ENCODE data around the gene PALM.
"Not testable (repeated sequence)": the region's sequence is repeated elsewhere in the genome, so short reads cannot be mapped to it uniquely, and the experiment has no call there.

The PALM gene

DNA sequence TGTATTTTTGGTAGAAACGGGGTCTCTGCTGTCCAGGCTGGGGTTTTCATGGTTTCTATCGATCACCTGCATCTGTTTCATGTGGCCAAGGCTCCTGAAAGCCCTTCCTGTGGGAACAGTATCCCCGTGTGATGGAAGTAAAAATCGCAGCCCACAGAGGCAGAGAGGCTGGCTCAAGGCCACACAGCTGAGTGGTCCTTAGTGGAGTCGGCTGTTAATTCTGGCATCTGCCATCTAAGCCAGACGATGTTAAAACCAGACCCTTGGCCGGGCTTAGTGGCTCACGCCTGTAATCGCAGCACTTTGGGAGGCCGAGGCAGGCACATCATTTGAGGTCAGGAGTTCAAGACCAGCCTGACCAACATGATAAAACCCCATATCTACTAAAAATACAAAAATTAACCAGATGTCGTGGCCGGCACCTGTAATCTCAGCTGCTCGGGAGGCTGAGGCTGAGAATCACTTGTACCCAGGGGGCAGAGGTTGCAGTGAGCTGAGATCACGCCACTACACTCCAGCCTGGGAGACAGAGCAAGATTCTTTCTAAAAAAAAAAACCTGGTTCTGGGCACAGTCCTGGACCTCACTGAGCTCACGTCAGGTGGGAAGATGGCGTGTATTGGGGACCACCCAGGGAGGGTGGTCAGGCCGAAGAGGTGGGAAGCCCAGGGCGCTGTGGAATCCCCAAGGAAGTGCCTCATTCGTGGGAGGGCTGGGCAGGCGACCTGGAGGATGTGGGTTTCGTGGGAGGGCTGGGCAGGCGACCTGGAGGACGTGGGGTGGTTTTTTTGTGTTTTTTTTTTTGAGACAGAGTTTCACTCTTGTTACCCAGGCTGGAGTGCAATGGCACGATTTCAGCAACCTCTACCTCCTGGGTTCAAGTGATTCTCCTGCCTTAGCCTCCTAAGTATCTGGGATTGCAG lies 23.7 kb downstream of the PALM start:
- DNase-seq, result no peak

DNA sequence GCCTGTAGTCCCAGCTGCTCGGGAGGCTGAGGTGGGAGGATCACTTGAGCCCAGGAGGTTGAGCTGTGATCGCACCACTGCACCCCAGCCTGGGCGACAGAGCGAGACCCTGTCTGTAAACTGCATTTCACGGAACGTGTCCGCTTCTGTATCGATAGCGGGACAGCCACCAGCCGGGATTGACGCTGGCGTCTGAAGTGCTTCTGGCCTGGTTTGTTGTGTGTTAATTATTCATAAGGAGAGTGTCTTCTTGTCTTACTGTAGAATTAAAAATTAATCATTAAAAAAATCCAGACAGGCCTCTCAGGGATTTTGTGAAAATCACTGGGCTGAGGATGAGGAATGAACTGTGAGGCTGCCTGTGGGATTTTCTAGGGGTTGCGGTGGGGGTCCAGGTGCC lies 26.0 kb downstream of the PALM start:
- DNase-seq, result no peak

DNA sequence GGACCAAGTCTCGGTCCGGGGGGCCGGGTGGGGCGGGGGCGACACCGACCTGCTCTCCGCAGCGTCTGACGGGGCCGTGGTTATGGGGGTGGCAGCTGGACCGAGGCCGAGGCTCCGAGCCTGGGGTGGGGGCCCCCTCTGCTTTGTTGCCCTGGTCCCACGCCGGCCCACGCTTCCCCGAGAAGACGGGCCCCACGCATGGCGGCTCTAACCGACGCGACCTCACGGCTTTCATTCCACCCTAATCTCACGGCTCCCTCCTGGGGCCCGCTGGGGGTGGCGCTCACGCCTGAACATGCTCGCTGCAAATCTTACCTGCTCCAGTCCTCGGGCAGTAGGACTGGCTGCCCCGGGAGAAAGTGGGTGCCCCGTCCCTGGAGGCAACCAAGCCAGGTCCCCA lies 27.4 kb downstream of the PALM start:
- no peak for DNase-seq

DNA sequence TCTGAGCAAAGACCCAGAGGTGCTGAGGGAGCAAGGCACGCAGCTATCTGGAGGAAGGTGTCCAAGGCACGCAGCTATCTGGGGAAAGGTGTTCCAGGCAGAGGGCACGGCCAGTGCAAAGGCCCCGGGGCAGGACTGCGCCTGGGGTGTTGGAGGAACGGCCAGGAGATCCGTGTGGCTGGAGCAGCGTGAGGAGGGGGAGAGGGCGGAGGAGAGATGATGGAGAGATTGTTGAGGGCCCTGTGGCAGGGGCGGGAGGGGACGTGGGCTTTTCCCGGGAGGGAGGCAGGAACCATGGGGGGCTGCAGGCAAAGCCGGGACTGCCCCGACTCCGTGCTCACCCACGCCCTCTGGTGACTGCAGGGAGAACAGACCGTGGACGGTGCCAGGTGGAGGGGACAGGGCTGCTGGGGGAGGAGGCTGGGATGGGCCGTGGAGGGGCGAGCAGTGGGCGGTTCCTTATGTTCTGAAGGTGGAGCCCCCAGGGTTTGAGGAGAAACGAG lies 28.9 kb downstream of the PALM start:
- DNase-seq, result peak; percentile 72

DNA sequence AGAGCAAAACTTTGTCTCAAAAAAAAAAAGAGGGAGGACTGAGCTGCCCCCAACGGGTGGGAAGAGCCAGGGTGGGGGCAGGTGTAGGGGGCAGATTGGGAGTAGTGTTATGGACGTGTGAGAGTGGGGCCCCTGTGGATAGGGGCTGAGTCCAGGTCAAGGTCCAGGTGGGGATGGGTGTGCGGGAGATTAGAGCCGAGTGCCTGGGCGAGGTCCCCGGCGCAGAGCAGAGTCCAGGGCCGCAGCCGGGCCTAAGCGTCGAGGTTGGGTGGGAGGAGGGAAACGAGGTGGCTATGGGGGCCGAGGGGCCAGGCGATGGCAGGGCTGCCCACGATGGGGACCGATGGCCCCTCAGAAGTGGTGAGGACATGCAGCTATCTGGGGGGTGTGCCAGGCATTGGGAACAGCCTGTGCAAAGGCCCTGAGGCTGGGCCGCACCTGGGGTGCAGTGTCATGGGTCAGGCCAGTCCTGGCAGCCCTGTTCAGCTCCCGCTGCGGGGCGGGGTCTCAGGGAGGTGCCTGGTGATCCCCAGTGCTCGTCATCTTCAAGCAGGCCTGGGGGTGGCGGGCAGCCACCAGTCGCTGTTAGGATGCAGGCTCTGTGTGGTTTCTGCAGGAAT lies 29.9 kb downstream of the PALM start:
- no peak for DNase-seq

DNA sequence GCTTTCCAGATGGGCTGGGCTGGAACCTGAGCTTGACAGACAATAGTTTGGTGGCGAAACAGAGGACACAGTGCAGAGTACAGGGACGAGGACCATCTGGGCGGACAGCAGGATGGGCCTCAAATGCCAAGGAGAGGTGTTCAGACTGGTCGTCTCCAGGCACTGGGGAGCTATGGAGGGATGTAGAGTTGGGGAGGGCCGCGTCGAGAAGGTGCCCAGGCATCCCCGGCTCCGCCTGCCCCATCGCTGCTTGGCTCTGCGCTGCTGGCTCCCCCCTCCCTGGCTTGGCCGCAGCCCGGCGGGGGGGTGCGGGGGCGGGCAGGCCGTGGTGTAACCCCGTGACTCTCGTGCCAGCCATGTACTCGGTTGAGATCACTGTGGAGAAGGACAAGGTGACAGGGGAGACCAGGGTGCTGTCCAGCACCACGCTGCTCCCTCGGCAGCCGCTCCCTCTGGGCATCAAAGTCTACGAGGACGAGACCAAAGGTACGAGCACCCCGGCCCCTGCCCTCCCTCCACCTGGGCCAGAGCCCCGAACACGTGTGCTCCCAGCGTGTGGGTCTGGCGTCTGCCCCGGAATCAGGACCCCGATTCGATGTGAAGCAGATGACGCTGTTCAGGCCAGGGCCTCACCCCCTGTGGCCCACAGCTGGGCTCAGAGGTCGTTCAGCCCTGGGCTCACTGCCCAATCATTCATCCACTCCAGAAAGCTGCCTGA lies 31.4 kb downstream of the PALM start:
- no peak for DNase-seq

DNA sequence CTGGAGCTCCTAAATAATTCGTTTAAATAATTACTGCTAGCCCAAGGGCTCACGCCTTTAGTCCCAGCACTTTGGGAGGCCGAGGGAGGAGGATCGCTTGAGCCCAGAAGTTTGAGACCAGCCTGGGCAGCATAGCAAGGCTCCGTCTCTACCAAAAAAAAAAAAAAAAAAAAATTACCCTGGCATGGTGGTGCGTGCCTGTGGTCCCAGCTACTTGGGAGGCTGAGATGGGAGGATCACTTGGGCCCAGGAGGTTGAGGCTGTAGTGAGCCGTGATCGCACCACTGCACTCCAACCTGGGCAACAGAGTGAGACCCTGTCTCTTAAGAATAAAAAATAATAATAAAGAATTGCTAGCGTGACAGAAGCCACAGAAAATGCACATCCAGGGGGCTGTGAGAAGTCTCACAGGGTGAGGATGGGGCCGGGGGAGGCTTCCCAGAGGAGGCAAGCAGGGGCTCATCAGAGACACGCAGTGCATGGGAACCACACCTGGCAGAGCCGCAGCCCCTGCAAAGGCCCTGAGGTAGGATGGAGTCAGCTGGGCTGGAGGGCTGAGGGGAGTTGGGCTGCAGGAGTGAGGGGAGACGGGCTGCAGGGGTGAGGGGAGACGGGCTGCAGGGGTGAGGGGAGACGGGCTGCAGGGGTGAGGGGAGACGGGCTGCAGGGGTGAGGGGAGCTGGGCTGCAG lies 32.2 kb downstream of the PALM start:
- not testable (repeated sequence) for DNase-seq

DNA sequence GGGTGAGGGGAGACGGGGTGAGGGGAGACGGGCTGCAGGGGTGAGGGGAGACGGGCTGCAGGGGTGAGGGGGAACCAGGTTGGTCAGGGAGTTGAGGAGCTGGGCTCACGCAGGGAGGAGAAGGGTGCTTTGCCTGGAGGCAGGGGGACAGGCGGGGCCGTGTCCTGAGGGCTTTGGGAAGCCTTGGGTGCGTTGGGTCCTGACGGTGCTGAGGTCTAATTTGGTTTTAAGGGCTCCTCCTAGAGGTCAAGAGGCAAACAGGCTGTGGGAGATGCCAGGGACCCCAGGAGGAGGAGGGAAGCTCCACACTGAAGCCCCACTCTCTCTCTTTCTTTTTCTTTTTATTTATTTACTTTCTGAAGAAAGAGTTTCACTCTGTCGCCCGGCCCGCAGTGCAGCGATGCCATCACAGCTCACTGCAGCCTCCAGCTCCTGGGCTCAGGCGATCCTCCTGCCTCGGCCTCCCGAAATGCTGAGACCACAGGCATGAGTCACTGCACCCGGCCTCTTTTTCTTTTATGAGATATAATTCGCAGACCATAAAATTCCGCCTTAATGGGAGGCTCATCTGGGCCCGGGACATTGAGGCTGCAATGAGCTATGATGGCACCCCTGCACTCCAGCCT lies 32.9 kb downstream of the PALM start:
- DNase-seq, result no peak

DNA sequence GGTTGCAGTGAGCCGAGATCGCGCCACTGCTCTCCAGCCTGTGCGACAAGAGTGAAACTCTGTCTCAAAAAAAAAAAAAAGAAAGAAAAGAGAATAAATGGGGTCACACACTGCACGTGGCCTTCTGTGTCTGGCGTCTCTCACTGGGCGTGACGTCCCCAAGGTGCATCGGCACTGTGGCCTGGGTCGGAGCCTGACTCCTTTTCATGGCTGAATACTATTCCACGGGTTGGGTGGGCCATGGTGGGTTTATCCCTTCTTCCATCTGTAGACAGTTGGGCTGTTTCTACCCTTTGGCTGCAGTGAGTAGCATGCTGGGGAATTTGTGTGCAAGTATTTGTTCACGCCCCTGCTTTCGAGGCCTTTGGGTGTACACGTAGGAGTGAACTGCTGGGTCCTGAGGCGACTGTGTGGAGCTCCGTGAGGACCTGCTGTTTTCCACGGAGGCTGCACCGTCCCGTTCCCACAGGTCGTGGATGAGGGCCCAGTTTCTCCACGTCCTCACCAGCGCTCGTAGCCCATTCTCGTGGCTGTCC lies 33.9 kb downstream of the PALM start:
- DNase-seq, result no peak

DNA sequence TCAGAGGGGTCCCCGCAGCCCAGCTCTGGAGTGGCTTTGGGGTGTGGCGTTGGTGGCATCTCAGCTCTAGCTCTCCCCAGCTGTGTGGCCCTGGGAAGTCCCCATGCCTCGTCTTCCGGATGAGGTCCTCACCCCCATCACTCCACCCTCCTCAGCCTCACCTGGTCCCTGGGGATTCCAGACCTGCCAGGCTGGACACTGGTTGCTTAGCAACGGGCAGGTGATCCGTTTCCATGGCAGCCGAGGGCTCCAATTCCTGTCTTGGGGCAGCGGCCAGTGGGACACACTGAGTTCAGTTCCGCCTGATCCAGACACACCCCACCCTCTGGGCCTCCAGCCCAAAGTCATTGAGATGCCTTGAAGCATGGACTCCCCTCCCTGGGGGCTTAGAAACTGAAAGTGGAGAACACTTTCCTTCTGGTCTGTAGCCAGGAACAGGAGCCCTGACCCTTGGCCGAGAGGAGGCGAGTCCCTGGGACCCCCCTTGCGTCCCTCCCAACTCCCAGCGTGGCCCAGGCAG lies 34.5 kb downstream of the PALM start:
- DNase-seq, result no peak

DNA sequence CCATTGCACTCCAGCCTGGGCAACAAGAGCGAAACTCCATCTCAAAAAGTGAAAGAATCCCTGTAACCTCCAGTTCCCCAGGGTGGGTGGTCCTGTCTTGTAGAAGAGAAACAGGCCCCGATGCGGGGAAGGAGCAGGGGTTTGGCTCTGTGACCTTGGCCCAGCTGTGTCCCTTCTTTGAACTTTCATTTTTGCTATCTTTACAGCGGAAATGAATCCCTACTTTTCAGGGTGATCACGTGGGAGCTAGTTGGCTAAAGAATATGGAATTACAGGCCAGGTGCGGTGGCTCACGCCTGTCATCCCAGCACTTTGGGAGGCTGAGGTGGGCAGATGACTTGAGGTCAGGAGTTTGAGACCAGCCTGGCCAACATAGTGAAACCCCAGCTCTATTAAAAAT lies 36.4 kb downstream of the PALM start:
- DNase-seq, result not testable (repeated sequence)

DNA sequence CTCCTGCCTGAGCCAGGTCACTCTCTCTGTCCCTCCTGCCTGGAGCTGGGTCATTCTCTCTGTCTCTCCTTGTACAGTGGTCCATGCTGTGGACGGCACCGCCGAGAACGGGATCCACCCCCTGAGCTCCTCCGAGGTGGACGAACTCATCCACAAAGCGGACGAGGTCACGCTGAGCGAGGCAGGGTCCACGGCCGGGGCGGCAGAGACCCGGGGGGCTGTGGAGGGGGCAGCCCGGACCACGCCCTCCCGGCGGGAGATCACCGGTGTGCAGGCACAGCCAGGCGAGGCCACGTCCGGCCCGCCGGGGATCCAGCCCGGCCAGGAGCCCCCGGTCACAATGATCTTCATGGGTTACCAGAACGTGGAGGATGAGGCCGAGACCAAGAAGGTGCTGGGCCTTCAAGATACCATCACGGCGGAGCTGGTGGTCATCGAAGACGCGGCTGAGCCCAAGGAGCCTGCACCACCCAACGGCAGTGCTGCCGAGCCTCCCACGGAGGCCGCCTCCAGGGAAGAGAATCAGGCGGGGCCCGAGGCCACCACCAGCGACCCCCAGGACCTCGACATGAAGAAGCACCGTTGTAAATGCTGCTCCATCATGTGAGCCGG lies 37.6 kb downstream of the PALM start:
- DNase-seq, result no peak

DNA sequence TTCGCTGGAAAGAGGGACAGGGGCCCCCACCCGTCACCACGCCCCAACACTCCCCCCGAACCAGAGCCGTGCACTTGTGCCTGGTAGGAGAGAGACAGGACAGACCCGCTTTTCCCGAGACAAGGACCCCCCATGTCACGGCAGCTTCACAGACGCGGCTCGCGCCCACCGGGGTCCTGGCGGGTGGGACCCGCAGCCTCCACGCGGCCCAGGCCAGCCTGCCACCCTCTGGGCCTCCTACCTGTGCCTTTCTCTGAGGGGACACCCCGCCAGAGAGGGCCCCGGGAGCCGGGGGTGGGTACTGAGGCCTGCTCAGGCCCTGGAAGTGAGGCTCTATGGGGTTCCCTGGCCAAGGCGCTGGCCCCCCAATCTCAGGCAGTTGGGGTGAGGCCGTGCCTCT lies 38.2 kb downstream of the PALM start:
- DNase-seq, result no peak

DNA sequence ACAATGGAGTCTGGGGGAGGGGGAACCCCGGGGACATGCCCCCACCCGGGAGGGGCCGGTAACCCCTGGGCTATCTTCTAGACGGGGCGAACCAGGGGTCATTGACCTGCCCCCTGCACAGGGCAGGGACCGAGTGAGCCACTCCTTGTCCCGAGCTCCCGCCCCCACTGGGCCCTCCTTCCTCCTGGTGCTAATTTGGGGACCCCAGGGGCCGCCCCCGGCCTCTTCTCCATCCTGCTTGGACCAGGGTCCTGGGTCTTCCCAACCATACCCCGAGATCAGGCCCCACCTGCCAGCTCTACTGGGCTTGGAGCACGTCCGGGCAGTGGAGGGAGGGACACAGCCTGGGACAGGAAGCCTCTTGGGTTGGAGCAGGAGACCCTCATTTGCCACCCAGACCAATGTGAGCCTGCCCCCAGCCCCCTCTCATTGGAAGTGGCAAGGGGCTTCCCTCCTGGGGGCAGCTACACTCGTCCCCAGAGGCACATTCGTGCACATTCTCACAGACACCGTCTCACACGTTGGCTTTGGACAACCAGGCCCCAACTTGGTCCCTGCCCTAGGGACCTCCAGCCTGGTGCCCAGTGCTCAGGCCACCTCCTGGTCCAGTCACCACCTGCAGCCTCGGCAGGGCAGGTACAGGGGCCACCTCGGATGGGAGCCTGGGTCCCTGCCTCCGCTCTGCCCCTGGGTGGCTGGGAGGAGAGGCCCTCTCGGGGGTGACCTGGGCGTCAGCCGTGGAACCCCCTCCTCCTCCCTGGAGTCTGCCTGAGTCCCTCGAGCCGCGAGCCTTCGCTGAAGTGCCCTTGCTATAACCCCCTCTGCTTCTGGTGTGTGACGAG lies 38.9 kb downstream of the PALM start:
- DNase-seq, result no peak

DNA sequence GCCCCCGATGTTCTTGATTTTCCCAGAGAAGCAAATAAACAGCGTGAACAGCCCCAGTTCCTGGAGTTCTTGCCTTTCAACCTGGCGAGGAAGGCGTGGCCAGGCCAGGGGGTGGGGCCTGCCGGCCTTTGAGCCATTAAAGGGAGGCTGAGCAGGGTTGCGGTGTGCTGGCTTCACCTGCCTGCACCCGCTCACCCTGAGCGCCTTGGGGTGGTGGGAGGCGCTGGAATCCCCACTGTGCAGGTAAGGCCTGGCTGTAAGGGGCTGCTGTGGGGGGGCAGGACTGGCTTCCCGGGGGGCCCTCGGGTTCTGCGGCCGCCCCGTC lies 39.5 kb downstream of the PALM start:
- DNase-seq, result no peak

DNA sequence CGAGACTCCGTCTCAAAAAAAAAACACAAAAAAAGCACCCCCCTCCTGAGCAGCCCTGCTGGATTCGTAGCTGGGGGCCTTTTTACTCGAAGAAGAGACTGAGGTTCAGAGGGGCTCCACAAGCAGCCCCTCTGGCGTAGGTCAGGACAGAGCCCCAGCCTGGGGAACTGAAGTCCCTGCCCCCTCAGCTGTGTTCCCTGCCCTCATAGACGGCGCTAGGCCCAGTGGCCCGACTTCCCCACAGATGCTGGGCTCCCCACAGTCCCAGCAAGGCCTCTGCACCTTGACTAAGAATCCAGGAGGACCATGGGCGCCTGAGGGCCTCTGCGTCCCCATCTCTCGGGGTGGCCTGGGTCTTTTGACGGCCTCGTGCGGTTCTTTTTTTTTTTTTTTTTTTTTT lies 41.1 kb downstream of the PALM start:
- no peak for DNase-seq

DNA sequence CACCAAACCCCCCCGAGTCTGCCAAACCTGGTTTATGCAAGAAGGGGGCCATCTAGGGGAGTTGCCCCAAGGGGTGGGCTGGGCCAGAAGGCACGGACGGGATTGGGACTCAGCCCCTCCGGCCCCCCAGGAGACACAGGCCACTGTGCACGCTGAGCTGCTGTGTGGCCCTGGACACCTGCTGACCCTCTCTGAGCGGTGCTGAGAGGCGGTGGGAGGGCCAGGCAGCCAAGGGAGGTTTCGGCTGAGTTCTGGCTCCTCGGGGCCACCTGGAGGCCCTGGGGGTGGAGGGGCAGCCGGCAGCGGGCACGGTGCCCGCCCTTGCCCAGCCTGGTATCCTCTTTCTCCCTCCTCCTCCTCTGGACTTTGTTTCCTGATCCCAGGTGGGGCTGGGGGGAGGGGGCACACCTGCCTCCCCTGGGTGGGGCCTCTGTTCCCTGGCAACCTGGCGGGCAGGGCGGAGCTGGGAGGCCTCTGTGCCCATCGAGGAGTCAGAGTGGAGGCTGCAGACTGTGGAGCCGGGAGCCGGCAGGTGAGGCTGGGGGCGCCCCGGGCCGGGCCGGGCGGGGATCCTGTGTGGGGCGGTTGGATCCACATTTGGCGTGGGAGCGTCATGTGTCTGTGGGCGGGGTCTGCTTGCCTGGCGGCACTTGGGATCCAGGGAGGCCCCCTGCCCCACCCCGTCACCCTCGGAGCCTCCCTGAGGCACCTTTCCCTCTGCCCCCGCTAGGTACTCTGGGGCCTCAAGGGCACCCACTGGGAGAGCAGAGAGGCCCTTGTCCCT lies 42.1 kb downstream of the PALM start, which contains the start of gene MISP:
Gene MISP (plus strand): TSS at position 473 of the 784 bp plus-strand sequence. CDS start 5,835 bp downstream, outside the sequence.
- DNase-seq, result no peak

DNA sequence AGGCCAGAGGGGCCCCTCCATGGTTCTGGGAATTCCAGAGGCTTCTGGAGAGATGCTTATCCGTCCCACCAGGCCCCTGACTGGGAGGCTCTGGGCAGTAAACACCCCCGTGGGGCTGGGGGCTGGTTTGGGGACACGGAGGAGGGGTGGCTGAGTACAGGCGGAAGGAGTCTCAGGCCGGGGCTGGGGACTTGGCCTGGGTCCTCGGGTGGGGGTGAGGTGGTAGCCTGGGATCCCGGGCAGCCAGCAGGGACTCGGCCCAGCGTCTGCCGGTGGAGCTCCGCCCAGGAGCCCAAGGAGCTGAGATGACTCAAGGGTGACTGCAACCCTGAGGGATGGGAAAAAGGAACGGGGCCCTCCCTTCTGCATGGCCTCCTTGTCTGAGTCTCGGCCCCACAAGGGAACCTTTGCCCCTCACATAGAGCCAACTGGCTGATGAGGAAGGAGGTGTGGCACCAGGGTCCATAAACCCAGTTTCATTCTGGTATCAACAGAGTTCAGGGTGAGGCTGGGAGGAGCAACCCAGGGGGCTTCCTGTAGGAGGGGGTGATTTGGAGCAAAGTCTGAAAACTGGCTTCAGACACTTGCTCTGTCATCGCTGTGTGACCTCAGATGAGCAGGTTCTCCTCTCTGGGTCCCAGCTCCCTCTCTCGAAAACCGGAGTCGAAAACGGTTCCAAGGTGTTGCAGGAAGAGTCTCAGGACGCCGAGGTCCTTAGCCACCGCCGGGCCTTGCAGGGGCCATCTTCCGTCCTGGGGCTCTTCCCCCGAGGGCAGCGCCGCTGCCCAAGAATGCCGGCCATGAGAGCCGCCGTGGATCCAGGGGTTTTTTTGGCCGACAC lies 43.0 kb downstream of the PALM start:
- DNase-seq, result no peak

Data from CD4-positive, alpha-beta T cell treated with Interleukin-17A for 4 hours (primary cell).